Endothelial cell (in vitro differentiated cells): ENCODE measurements around the gene SLC22A15. TPM values are rescaled to one million over a fixed set of nuclear protein-coding genes. Genes with fewer than 3 reads are reported as not detected.

Experiments
- DNase-seq: peaks from one replicate; pipeline ENCODE4 v3.0.0; 2021; ENCODE audit warnings: low spot score
- H3K27ac Mint-ChIP-seq: one replicate; pipeline ENCODE4 v1.8.0; 2021; ENCODE audit warnings: mixed read lengths, inconsistent platforms; ENCODE audit not compliant: unreplicated experiment
- H3K27me3 Mint-ChIP-seq: one replicate; pipeline ENCODE4 v1.8.0; 2021; ENCODE audit warnings: mild to moderate bottlenecking, moderate library complexity, mixed read lengths, inconsistent platforms; ENCODE audit not compliant: unreplicated experiment
- H3K36me3 Mint-ChIP-seq: one replicate; pipeline ENCODE4 v1.8.0; 2021; ENCODE audit warnings: mild to moderate bottlenecking, low read depth, mixed read lengths, inconsistent platforms; ENCODE audit not compliant: unreplicated experiment
- H3K4me1 Mint-ChIP-seq: one replicate; pipeline ENCODE4 v1.8.0; 2021; ENCODE audit warnings: mild to moderate bottlenecking, mixed read lengths, inconsistent platforms; ENCODE audit not compliant: unreplicated experiment
- H3K4me3 Mint-ChIP-seq: one replicate; pipeline ENCODE4 v1.8.0; 2021; ENCODE audit warnings: mild to moderate bottlenecking, mixed read lengths, inconsistent platforms; ENCODE audit not compliant: unreplicated experiment
- H3K9me3 Mint-ChIP-seq: one replicate; pipeline ENCODE4 v1.8.0; 2021; ENCODE audit warnings: mixed read lengths, inconsistent platforms; ENCODE audit not compliant: unreplicated experiment
- total RNA-seq: library from RNA; stranded (reverse); fragmentation: NEBNext Ultra II Directional; extraction: Animal tissue kit (Norgen Biotek cat#: 25700); gene quantifications from one replicate; pipeline ENCODE4 v1.2.1, GENCODE V29; 2021; ENCODE audit not compliant: unreplicated experiment
- TF ChIP-seq, protein P1 (sequence below): fragments of 200-600 bp; sonication (generic); IDR thresholded peaks from one replicate; pipeline ENCODE4 v1.5.0; 2021; ENCODE audit warnings: antibody characterized with exemption; ENCODE audit not compliant: unreplicated experiment

SLC22A15 gene
- total RNA-seq, 1 donor from 2014 or later: 21.9 TPM

DNA sequence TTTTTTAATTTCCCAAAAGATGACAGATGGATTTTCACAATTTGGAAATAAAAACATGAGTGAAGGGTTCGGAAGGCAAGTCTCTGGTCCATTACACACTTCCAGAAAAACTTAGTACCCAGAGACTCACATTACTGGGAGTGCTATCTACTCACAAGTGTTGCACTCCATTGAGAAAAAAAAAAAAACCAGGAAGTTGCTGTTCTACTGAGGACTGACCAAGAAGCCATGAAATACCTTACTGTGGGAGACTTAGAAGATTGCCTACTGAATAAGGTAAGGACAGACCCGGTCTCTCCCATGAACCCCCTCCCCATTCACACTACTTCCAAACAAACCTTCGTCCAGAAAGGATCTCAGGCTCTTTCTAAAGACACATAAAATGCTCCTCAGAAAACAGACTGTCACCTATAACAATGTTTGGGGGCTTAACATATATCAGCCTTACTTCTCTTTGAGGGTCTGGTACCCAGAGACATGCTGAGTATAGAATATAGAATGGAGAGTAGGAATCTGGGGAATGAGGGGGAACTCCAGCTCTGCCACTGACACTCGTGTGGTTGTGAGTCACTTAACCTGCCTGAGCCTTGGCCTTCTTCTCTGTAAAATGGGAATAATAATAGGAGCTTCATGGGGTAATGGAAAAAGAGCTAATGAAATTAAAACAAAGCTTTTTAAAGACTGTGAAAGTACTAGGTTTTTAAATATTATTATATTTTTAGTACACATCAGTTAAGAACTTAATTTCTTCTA is 136.3 kb downstream of the SLC22A15 start:
- H3K4me1 Mint-ChIP-seq: no peaks in the 10 kb centered on the region

DNA sequence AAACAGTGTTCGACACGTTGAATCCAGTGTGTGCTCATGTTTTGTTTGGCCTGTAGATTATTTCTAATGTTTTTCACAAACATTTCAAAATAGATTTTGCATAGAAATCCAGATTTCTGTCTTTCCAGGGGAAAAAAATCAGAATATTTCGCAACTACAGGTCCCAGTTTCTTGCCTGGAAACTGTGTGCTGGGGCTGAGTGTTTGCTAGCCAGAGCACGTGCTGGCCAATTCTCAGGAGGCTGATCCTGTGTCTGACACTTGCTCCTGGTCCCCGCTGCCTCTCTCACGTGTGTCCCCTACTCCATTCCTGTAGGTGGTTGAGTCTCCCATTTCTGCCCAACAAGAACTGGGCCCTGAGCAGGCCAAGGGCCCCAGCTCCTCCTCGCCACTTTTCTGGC is 137.3 kb downstream of the SLC22A15 start:
- no peaks in the 10 kb centered on the region for H3K9me3 Mint-ChIP-seq
- no peak overlapping the region for H3K4me3 Mint-ChIP-seq
- peaks cover 1% of the 10 kb centered on the region for H3K27me3 Mint-ChIP-seq
- H3K36me3 Mint-ChIP-seq: no peaks in the 10 kb centered on the region
- no peak for DNase-seq
- no peak overlapping the region for H3K27ac Mint-ChIP-seq
- TF ChIP-seq, protein P1, sequence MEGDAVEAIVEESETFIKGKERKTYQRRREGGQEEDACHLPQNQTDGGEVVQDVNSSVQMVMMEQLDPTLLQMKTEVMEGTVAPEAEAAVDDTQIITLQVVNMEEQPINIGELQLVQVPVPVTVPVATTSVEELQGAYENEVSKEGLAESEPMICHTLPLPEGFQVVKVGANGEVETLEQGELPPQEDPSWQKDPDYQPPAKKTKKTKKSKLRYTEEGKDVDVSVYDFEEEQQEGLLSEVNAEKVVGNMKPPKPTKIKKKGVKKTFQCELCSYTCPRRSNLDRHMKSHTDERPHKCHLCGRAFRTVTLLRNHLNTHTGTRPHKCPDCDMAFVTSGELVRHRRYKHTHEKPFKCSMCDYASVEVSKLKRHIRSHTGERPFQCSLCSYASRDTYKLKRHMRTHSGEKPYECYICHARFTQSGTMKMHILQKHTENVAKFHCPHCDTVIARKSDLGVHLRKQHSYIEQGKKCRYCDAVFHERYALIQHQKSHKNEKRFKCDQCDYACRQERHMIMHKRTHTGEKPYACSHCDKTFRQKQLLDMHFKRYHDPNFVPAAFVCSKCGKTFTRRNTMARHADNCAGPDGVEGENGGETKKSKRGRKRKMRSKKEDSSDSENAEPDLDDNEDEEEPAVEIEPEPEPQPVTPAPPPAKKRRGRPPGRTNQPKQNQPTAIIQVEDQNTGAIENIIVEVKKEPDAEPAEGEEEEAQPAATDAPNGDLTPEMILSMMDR: no peak
- no peaks in the 10 kb centered on the region for H3K4me1 Mint-ChIP-seq

More for the DNA sequence above, 136.3 kb downstream of the SLC22A15 start:
- Mint-ChIP-seq H3K4me3 (no peak overlapping the region), H3K27ac (no peak overlapping the region), H3K9me3 (no peaks in the 10 kb centered on the region), H3K27me3 (peaks cover 1% of the 10 kb centered on the region), H3K36me3 (no peaks in the 10 kb centered on the region)
- TF ChIP-seq, protein P1: no peak
- no peak for DNase-seq

DNA sequence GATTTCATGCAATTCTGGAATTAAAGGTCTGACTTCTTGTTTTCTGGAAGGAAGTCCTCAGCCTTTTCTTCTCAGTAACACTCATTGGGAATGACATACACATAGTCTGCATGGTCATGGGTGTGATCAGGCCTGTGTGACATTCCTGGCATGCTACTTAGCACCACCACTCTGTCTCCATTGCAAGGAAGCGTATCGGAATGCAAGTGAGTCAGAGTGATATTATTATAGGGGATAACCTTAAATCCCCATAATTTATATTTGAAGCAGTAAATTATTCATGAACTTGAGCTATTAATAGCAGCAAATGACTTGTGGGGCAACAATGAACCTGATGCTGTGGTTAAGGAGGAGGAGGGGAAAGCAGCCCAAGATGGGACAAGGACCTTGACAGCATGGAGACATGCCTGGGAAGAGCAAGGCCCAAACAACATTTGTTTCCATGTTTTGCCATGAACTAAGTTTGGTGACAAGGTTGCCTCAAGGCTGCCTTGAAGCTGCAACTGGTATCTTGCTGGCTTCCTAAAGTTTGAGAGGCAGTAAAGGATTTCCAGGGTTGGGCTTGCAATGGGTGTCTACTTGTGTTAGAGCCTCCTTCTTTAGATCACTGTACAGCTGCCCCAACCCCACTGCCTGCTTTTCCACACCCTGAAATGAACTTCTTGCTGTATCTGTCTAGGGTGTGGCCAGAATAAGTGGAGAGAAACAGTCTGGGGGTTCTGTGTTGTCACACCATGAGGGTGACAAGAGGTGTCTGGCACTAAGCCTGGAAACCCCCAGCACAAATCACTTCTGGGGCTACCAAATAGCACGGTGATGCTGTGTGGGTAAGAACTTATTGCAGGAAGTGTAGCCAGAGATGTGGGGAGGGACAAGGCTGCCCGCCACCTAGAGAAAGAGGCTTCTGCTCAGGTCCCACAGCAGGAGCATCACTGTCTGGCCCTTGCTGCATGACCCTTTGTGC is 139.4 kb downstream of the SLC22A15 start:
- TF ChIP-seq, protein P1: no peak
- peaks cover 1% of the 10 kb centered on the region for H3K27me3 Mint-ChIP-seq
- no peaks in the 10 kb centered on the region for H3K36me3 Mint-ChIP-seq
- no peak for DNase-seq
- H3K9me3 Mint-ChIP-seq: no peaks in the 10 kb centered on the region
- H3K27ac Mint-ChIP-seq: no peak overlapping the region
- no peak overlapping the region for H3K4me3 Mint-ChIP-seq
- H3K4me1 Mint-ChIP-seq: no peaks in the 10 kb centered on the region

DNA sequence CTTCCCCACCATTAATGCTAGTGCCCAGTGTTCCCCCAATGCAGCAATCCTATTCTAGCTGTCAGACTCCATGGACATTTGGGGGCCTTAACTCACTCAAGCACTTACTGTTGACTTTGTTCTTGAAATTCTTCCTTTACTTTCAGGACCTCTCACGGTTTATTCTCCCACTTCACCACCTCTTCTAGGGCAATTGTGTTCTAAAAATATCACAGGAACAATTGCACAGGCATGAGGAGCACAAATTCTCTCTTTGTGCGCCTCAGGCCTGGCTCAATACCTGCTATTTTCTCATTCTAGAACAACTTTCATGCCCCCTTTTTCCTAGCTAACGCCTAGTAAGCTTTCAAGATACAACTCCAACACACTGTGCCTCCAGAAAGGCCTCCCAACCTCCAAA is 142.2 kb downstream of the SLC22A15 start:
- Mint-ChIP-seq H3K4me3 (no peak overlapping the region), H3K9me3 (no peaks in the 10 kb centered on the region), H3K4me1 (no peaks in the 10 kb centered on the region), H3K36me3 (no peaks in the 10 kb centered on the region), H3K27ac (no peak overlapping the region), H3K27me3 (peaks cover 1% of the 10 kb centered on the region)
- no peak for DNase-seq
- TF ChIP-seq, protein P1: no peak

Other genes starting within 250 kb of the SLC22A15 start
- gene CASQ2, start 207.8 kb upstream of the SLC22A15 start, total RNA-seq: not detected
- gene NHLH2, start 135.4 kb upstream of the SLC22A15 start, total RNA-seq: 2.3 TPM
- gene MAB21L3, start 134.9 kb downstream of the SLC22A15 start, total RNA-seq: 0.18 TPM